HEK293 (cell line): ENCODE results near the gene DRC1.
"Not testable (repeated sequence)": the region's sequence is repeated elsewhere in the genome, so short reads cannot be mapped to it uniquely, and the experiment has no call there.

ENCODE experiments used
- CTCF ChIA-PET: fragments of 350-600 bp; formaldehyde crosslinking; extraction: SDS; loops from one replicate; lab custom pipeline; 2021; ENCODE audit warnings: antibody characterized with exemption; lab: Yijun Ruan, JAX
- POLR2A ChIA-PET: fragments of 300-600 bp; formaldehyde crosslinking; extraction: SDS; loops from one replicate; lab custom pipeline; 2020; ENCODE audit warnings: antibody characterized with exemption, inconsistent platforms; lab: Yijun Ruan, JAX
- H3K27ac ChIP-seq: fragments of 200-500 bp; sonication (Bioruptor generic); 2 replicates; pipeline ENCODE4 v1.5.1; 2014; ENCODE audit warnings: low read depth, low read length, control low read depth, inconsistent platforms; ENCODE audit errors: extremely low read depth
- H3K36me3 ChIP-seq, 2 experiments: fragments of 200-500 bp in 1 of 2; sonication (Bioruptor generic) in 1 of 2; 1 replicate in 1 of 2; 2 replicates in 1 of 2; pipeline ENCODE4 v1.5.1; 2014 to 2017; ENCODE audit warnings: inconsistent platforms in 2 of 2, low read length in 2 of 2; ENCODE audit not compliant: control insufficient read depth in 2 of 2, insufficient read depth in 1 of 2
- H3K4me1 ChIP-seq: fragments of 200-500 bp; sonication (Bioruptor generic); 2 replicates; pipeline ENCODE4 v1.5.1; 2014; ENCODE audit warnings: mild to moderate bottlenecking, low read length, inconsistent platforms; ENCODE audit not compliant: control insufficient read depth, insufficient read depth
- H3K4me3 ChIP-seq: 2 replicates; pipeline ENCODE4 v1.5.1; 2011; ENCODE audit warnings: low read depth, mild to moderate bottlenecking, control low read depth, low read length, moderate library complexity
- H3K9me3 ChIP-seq: fragments of 200-500 bp; sonication (Bioruptor generic); 2 replicates; pipeline ENCODE4 v1.5.1; 2014; ENCODE audit warnings: low read depth, low read length, inconsistent platforms; ENCODE audit not compliant: control insufficient read depth, insufficient read depth
- BCL11A ChIP-seq: fragments of 450-650 bp; formaldehyde crosslinking; IDR thresholded peaks from 2 replicates; pipeline ENCODE4 v1.5.1; 2016; ENCODE audit warnings: low read depth, missing biosample characterization, missing genetic modification characterization
- KLF16 ChIP-seq: fragments of 450-650 bp; formaldehyde crosslinking; IDR thresholded peaks from 2 replicates; pipeline ENCODE4 v1.5.1; 2017; ENCODE audit warnings: missing biosample characterization, missing genetic modification characterization
- MZF1 ChIP-seq: fragments of 450-650 bp; formaldehyde crosslinking; IDR thresholded peaks from 2 replicates; pipeline ENCODE4 v1.5.1; 2017; ENCODE audit warnings: missing biosample characterization, missing genetic modification characterization, borderline replicate concordance
- PRDM2 ChIP-seq: fragments of 450-650 bp; formaldehyde crosslinking; IDR thresholded peaks from 2 replicates; pipeline ENCODE4 v1.5.1; 2016; ENCODE audit warnings: missing biosample characterization, missing genetic modification characterization, borderline replicate concordance
- SP3 ChIP-seq: fragments of 450-650 bp; formaldehyde crosslinking; IDR thresholded peaks from 2 replicates; pipeline ENCODE4 v1.5.1; 2016; ENCODE audit warnings: missing biosample characterization, missing genetic modification characterization
- ZNF112 ChIP-seq: fragments of 450-650 bp; formaldehyde crosslinking; IDR thresholded peaks from 2 replicates; pipeline ENCODE4 v1.5.0; 2017; ENCODE audit warnings: missing biosample characterization, missing genetic modification characterization
- ZNF138 ChIP-seq: fragments of 450-650 bp; formaldehyde crosslinking; IDR thresholded peaks from 2 replicates; pipeline ENCODE4 v1.5.1; 2016; ENCODE audit warnings: missing biosample characterization, missing genetic modification characterization, borderline replicate concordance
- ZNF184 ChIP-seq: fragments of 450-650 bp; IDR thresholded peaks from 2 replicates; pipeline ENCODE4 v1.5.1; 2018; ENCODE audit warnings: missing biosample characterization, mild to moderate bottlenecking, missing genetic modification characterization
- ZNF214 ChIP-seq: fragments of 450-650 bp; formaldehyde crosslinking; IDR thresholded peaks from 2 replicates; pipeline ENCODE4 v1.5.1; 2017; ENCODE audit warnings: missing biosample characterization, mild to moderate bottlenecking, missing genetic modification characterization, borderline replicate concordance
- ZNF341 ChIP-seq: fragments of 450-650 bp; formaldehyde crosslinking; IDR thresholded peaks from 2 replicates; pipeline ENCODE4; 2016; ENCODE audit warnings: low read depth, missing biosample characterization, missing genetic modification characterization
- ZNF501 ChIP-seq: fragments of 450-650 bp; formaldehyde crosslinking; IDR thresholded peaks from 2 replicates; pipeline ENCODE4 v1.5.1; 2016; ENCODE audit warnings: missing biosample characterization, missing genetic modification characterization
- ZNF510 ChIP-seq: fragments of 450-650 bp; formaldehyde crosslinking; IDR thresholded peaks from 2 replicates; pipeline ENCODE4 v1.5.1; 2018; ENCODE audit warnings: mild to moderate bottlenecking, missing genetic modification characterization, missing biosample characterization; ENCODE audit not compliant: insufficient replicate concordance
- ZNF514 ChIP-seq: fragments of 450-650 bp; formaldehyde crosslinking; IDR thresholded peaks from 2 replicates; pipeline ENCODE4 v1.5.1; 2016; ENCODE audit warnings: missing biosample characterization, missing genetic modification characterization
- ZNF692 ChIP-seq: fragments of 450-650 bp; formaldehyde crosslinking; IDR thresholded peaks from 2 replicates; pipeline ENCODE4 v1.5.1; 2016; ENCODE audit warnings: missing biosample characterization, missing genetic modification characterization
- ZNF777 ChIP-seq: fragments of 450-650 bp; formaldehyde crosslinking; IDR thresholded peaks from 2 replicates; pipeline ENCODE4 v1.5.1; 2017; ENCODE audit warnings: missing biosample characterization, missing genetic modification characterization, borderline replicate concordance
- ZSCAN18 ChIP-seq: fragments of 450-650 bp; formaldehyde crosslinking; IDR thresholded peaks from 2 replicates; pipeline ENCODE4 v1.5.1; 2016; ENCODE audit warnings: missing biosample characterization, missing genetic modification characterization

Gene DRC1

GRCh38 chr2:26363958-26364357, 37.8 kb upstream of the DRC1 start (continued):
- TF ChIP-seq PRDM2 (tag by site-specific recombination) = no peak

- ChIA-PET POLR2A (no interaction called here), CTCF (no interaction called here)
- H3K36me3 ChIP-seq = peaks cover 4 to 31% of the 10 kb centered on the region in 2 experiments; a peak in 2 of 3 replicates
- no peak overlapping the region for H3K4me3 ChIP-seq
- H3K27ac ChIP-seq = no peak overlapping the region
- TF ChIP-seq ZNF214 (tag by site-specific recombination) = no peak
- TF ChIP-seq BCL11A = no peak
- no peak for TF ChIP-seq ZNF112
- no peak for TF ChIP-seq ZNF501
- TF ChIP-seq ZSCAN18 (tag by site-specific recombination) = no peak
- TF ChIP-seq SP3 (tag by site-specific recombination) = no peak
- TF ChIP-seq ZNF510 = no peak
- no peaks in the 10 kb centered on the region for H3K9me3 ChIP-seq
- no peaks in the 10 kb centered on the region for H3K4me1 ChIP-seq
These were observed 37.1 kb upstream of the DRC1 start for GRCh38 chr2:26364669-26365068.

GRCh38 chr2:26366957-26367356, 34.8 kb upstream of the DRC1 start:
- H3K36me3 ChIP-seq = peaks cover 4 to 32% of the 10 kb centered on the region in 2 experiments; a peak in 2 of 3 replicates
- CTCF ChIA-PET = interaction anchor here (0.7 to 1.1 kb wide), 3 partner anchors 8 to 13 kb away, joined by 3 to 7 read pairs (median 4); no protein-coding TSS in a partner anchor

GRCh38 chr2:26369664-26370063, 32.1 kb upstream of the DRC1 start:
- H3K4me3 ChIP-seq, POLR2A ChIA-PET, CTCF ChIA-PET, H3K4me1 ChIP-seq, H3K27ac ChIP-seq, H3K9me3 ChIP-seq: not testable (repeated sequence)
- peaks cover 22 to 56% of the 10 kb centered on the region in 2 experiments for H3K36me3 ChIP-seq

More at GRCh38 chr2:26366957-26367356, 34.8 kb upstream of the DRC1 start:
- Histone ChIP-seq H3K27ac (no peak overlapping the region), H3K4me3 (no peak overlapping the region), H3K9me3 (no peaks in the 10 kb centered on the region), H3K4me1 (no peaks in the 10 kb centered on the region)
- TF ChIP-seq ZNF777 (tag by site-specific recombination) (no peak), ZNF341 (tag by site-specific recombination) (no peak), ZNF692 (tag by site-specific recombination) (no peak), KLF16 (tag by site-specific recombination) (no peak), MZF1 (tag by site-specific recombination) (no peak), ZNF514 (no peak), ZNF138 (tag by site-specific recombination) (no peak), ZNF184 (tag by site-specific recombination) (no peak)
- POLR2A ChIA-PET = no interaction called here

GRCh38 chr2:26370909-26371308, 30.8 kb upstream of the DRC1 start:
- H3K27ac ChIP-seq, H3K9me3 ChIP-seq, H3K4me1 ChIP-seq, POLR2A ChIA-PET, H3K4me3 ChIP-seq, CTCF ChIA-PET: not testable (repeated sequence)
- peaks cover 30 to 67% of the 10 kb centered on the region in 2 experiments for H3K36me3 ChIP-seq
